HTR-8/SVneo (cell line): ENCODE data around the gene CMBL.
"Not testable (repeated sequence)": the region's sequence is repeated elsewhere in the genome, so short reads cannot be mapped to it uniquely, and the experiment has no call there.

Experiments used
- DNase-seq: peaks from one replicate; pipeline ENCODE4 v3.0.0; 2011; ENCODE audit warnings: low spot score, mixed read lengths; ENCODE audit not compliant: insufficient read length
- FAIRE-seq: peaks from 2 replicates; lab custom pipeline; 2011; peaks lifted over from hg19 to GRCh38; lab: Jason Lieb, UNC

CMBL gene

GRCh38 chr5:10311595-10312425, 4.1 kb upstream of the CMBL start:
- DNase-seq: no peak
- FAIRE-seq: no peak

GRCh38 chr5:10310835-10311570, 3.3 kb upstream of the CMBL start:
- DNase-seq, FAIRE-seq: not testable (repeated sequence)

- DNase-seq (peak; percentile 91), FAIRE-seq (peak; percentile 4)
Observed at GRCh38 chr5:10310066-10310779, 2.5 kb upstream of the CMBL start.

GRCh38 chr5:10308844-10309243, 1.1 kb upstream of the CMBL start:
- no peak for FAIRE-seq

GRCh38 chr5:10306806-10307205, 896 bp downstream of the CMBL start:
- FAIRE-seq: peak; percentile 9
- DNase-seq: no peak

More at GRCh38 chr5:10308844-10309243, 1.1 kb upstream of the CMBL start:
- DNase-seq: no peak

GRCh38 chr5:10306114-10306513, 1.6 kb downstream of the CMBL start:
- FAIRE-seq: no peak
- no peak for DNase-seq

GRCh38 chr5:10304932-10305331, 2.8 kb downstream of the CMBL start:
- FAIRE-seq (no peak), DNase-seq (no peak)

GRCh38 chr5:10303699-10304170, 4.0 kb downstream of the CMBL start:
- no peak for FAIRE-seq
- DNase-seq: no peak

GRCh38 chr5:10303201-10303600, 4.5 kb downstream of the CMBL start:
- FAIRE-seq (no peak), DNase-seq (no peak)

GRCh38 chr5:10301842-10302610, 5.7 kb downstream of the CMBL start:
- FAIRE-seq (no peak), DNase-seq (no peak)

GRCh38 chr5:10301266-10301665, 6.4 kb downstream of the CMBL start:
- FAIRE-seq: no peak
- no peak for DNase-seq

- DNase-seq: no peak
- no peak for FAIRE-seq
Observed at GRCh38 chr5:10300246-10300645, 7.5 kb downstream of the CMBL start.

GRCh38 chr5:10297646-10298204, 10.0 kb downstream of the CMBL start:
- DNase-seq (no peak), FAIRE-seq (no peak)

- no peak for DNase-seq
Observed at GRCh38 chr5:10295619-10296326, 11.9 kb downstream of the CMBL start.

GRCh38 chr5:10293907-10294662, 13.6 kb downstream of the CMBL start:
- FAIRE-seq (peak; percentile 72), DNase-seq (no peak)

More at GRCh38 chr5:10295619-10296326, 11.9 kb downstream of the CMBL start:
- no peak for FAIRE-seq

- FAIRE-seq (no peak), DNase-seq (no peak)
Observed at GRCh38 chr5:10291692-10292339, 15.9 kb downstream of the CMBL start.

- no peak for DNase-seq
- FAIRE-seq: no peak
Observed at GRCh38 chr5:10290438-10290837, 17.3 kb downstream of the CMBL start.

GRCh38 chr5:10289991-10290390, 17.7 kb downstream of the CMBL start:
- no peak for DNase-seq
- FAIRE-seq: no peak
